GM08714 (cell line): ENCODE data around the gene CENPB.

Experiments used
- H3K4me3 ChIP-seq: fragments of 200-500 bp; sonication (Bioruptor generic); 2 replicates; pipeline ENCODE4 v1.5.1; 2014; ENCODE audit warnings: mild to moderate bottlenecking, low read length, inconsistent platforms
- ZNF274 ChIP-seq: IDR thresholded peaks from 2 replicates; pipeline ENCODE4 v1.6.1; 2012; ENCODE audit warnings: mild to moderate bottlenecking, low read depth, low read length

CENPB gene

GRCh38 chr20:3759884-3760283 lies 26.7 kb downstream of the CENPB start:
- no peak for TF ChIP-seq ZNF274
- no peak overlapping the region for H3K4me3 ChIP-seq

DNA sequence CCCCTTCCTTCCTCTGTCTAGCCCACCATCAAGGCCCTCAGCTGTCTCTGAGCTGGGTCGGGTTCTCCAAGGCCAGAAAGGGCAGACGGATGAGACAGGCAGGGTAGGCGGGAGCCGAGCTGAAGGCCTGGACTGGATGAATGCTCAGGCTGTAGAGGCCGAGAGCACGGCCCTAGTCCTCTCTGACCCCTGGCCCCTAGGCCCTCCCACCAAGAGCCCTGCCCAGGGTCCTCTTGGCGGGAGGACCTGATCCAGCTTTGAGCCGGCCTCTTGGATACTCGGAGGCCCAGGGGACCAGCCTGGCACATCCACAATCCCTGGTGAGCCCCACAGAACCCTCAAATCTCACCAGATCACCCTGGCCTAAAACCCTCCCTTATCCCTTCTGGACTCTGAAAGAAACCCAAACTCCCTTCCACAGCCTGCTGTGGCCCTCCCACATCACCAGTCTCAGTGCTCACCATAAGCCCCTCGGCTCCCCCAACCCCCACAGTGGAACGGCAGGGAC lies 27.2 kb downstream of the CENPB start:
- H3K4me3 ChIP-seq: no peak overlapping the region
- TF ChIP-seq ZNF274: no peak

GRCh38 chr20:3758566-3758965 lies 28.0 kb downstream of the CENPB start:
- no peak overlapping the region for H3K4me3 ChIP-seq
- no peak for TF ChIP-seq ZNF274

DNA sequence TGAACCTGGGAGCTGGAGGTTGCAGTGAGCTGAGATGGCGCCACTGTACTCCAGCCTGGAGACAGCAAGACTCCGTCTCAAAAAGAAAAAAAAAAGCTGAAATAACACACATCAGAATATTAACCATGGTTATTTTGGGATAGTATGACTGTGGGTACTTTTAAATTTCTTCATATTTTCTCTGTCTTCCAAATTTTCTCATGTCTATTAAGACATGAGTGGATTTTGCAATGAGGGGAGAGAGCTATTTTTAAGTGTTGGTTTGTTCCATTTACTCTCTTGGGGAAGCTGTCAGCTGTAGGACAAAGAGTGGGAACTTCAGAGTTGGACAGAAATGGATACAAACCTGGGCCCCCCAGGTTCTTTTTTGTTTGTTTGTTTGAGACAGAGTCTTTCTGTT lies 29.3 kb downstream of the CENPB start:
- TF ChIP-seq ZNF274: no peak
- H3K4me3 ChIP-seq: no peak overlapping the region

GRCh38 chr20:3755814-3756480 lies 30.6 kb downstream of the CENPB start:
- no peak overlapping the region for H3K4me3 ChIP-seq
- TF ChIP-seq ZNF274: no peak

DNA sequence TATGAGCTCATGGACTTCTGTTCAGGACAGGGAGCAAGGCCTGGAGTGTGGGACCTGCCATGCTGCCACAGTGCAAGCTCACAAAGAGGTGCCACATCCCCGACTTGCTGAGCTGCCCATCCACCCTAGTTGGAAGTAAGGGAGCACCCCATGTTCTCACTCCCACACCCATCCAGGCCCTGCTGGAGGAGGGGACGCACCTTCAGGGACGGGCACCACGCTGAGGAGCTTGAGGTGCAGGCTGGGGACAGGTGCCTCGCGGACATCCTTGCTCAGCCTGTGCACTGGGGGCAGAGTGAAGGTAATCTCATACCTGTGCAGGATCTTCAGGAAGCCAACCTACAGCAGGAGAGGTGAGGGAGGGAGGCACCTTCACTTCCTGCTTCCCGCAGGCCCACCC lies 31.3 kb downstream of the CENPB start:
- no peak for TF ChIP-seq ZNF274

GRCh38 chr20:3754276-3754630 lies 32.3 kb downstream of the CENPB start:
- no peak overlapping the region for H3K4me3 ChIP-seq
- TF ChIP-seq ZNF274: no peak

More for the DNA sequence above, 31.3 kb downstream of the CENPB start:
- no peak overlapping the region for H3K4me3 ChIP-seq

DNA sequence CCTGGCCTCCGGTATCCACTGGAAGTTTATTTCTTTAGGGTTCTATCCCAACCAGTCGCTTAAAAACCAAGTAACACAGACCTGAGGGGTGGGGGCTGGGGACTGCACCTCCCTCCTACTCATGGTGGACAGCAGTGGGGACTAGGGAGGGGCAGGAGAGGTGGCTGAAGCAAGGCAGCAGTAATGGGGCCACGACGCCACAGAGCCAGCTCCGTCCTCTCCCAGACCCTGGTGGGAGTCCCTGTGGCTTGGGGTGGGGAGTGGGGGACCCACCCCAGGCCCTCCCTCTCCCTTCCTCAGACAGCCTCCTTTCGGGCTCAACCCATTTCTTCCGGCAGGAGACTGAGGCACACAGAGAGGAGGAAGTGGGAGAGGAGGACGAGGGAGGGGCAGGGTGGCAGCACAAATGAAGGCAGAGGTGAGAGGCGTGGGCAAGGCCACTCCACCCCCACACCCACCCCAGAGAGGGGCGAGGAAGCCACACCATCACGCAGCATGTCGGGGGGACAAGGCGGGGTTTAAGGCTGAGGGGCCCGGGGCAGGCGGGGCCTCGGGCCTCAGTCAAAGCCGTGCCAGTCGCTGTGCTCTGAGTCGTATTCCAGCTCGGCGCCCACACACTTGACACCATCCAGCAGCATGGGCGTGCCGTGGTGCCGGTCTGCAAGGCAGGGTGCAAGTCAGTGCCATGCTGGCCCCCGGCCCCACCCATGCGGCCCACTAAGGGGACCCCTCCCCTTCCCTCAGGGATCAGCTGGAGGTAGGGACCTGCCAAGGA lies 32.9 kb downstream of the CENPB start:
- no peak overlapping the region for H3K4me3 ChIP-seq
- TF ChIP-seq ZNF274: no peak

DNA sequence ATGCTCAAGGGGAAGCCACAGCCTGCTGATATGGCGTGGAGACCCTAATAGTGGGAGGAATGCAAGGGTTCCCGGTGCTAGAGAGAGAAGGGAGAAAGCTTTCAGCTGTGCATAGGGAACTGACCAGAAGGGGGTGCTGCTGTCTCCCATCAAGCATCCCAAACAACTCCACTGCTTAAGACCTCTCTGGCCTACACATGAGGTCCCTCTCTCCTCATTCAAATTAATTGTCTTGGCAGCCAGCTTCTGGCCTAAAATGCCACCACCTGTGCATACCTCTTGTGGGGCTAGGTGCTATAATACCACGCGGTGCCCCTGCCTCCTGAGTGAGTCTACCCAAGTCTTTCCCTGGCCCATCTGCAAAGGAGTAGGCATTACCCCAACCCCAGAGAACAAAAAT lies 33.4 kb downstream of the CENPB start:
- no peak overlapping the region for H3K4me3 ChIP-seq
- no peak for TF ChIP-seq ZNF274

DNA sequence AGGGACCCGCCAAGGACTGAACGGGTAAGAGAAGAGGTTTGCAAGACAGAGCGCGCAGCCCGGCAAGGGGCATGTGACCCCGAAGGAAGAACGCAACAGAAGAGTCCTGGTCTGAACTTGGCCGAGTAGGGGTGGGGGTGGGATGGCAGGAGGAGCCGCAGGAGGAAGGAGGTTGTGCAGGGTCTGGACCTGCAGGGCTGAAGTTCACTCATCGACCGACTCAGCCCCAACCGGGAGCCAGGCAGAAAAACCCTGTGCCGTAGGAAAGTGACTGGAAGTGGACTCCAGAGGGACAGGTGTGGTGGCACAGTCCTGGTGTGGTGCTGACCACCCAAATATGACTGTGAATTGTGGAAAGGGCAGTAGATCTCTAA lies 34.2 kb downstream of the CENPB start:
- no peak for TF ChIP-seq ZNF274
- no peak overlapping the region for H3K4me3 ChIP-seq

DNA sequence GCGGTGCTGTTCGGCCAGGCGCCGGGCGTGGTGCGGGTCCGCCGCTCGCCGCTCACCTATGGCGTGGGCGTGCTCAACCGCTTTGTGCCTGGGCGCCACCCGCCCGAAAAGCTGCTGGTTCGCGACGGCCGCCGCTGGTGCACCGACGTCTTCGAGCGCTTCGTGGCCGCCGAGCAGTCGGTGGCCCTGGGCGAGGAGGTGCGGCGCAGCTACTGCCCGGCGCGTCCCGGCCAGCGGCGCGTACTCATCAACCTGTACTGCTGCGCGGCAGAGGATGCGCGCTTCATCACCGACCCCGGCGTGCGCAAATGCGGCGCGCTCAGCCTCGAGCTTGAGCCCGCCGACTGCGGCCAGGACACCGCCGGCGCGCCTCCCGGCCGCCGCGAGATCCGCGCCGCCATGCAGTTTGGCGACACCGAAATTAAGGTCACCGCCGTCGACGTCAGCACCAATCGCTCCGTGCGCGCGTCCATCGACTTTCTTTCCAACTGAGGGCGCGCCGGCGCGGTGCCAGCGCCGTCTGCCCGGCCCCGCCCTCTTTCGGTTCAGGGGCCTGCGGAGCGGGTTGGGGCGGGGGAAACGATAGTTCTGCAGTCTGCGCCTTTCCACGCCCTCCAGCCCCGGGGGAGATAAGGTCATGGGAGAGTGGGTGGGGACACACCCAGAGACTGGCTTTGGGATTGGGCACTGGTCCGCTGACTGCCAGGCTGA lies 34.7 kb downstream of the CENPB start:
- TF ChIP-seq ZNF274: no peak
- H3K4me3 ChIP-seq: no peak overlapping the region; the same call in 1 of the 2 replicates

DNA sequence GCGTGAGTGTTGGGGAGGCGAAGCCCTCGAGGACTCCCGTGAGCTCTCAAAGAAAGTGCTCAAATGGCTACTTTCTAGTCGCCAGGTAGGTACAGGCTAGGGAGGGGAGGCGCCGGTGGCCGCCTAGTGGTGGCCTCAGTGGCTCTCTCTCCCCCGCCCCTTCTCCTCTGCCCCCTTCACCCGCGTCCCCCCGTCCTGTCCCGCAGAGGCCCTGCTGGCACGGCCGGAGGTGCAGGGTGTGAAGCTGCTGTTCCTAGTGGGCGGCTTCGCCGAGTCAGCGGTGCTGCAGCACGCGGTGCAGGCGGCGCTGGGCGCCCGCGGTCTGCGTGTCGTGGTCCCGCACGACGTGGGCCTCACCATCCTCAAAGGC lies 35.2 kb downstream of the CENPB start:
- no peak for TF ChIP-seq ZNF274
- H3K4me3 ChIP-seq: no peak overlapping the region

DNA sequence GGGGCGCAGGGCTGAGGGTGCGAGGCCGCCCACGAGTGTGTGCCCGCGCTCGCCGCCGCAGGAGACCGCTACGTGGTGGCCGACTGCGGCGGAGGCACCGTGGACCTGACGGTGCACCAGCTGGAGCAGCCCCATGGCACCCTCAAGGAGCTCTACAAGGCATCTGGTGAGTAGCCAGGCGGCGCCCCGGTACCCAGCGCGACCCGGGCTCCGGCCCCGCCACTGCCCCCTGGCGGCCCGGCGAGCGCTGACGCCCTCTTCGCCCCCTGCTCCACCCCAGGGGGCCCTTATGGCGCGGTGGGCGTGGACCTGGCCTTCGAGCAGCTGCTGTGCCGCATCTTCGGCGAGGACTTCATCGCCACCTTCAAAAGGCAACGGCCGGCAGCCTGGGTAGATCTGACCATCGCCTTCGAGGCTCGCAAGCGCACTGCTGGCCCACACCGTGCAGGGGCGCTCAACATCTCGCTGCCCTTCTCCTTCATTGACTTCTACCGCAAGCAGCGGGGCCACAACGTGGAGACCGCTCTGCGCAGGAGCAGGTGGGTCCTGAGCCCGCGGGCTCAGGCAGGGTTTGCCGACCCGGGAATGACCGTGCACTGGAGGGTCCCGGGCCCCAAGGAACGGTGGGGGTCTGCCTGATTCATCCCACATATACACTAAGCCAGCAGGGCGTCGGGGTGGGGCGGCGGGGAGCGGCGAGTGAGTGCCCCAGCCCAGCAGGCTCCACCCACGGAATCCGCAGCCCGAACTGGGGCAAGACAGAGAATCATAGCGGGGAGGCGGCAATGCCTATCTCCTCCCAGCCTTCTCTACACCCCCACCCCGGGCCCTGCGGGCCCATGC lies 36.6 kb downstream of the CENPB start:
- TF ChIP-seq ZNF274: no peak
- H3K4me3 ChIP-seq: no peak overlapping the region

DNA sequence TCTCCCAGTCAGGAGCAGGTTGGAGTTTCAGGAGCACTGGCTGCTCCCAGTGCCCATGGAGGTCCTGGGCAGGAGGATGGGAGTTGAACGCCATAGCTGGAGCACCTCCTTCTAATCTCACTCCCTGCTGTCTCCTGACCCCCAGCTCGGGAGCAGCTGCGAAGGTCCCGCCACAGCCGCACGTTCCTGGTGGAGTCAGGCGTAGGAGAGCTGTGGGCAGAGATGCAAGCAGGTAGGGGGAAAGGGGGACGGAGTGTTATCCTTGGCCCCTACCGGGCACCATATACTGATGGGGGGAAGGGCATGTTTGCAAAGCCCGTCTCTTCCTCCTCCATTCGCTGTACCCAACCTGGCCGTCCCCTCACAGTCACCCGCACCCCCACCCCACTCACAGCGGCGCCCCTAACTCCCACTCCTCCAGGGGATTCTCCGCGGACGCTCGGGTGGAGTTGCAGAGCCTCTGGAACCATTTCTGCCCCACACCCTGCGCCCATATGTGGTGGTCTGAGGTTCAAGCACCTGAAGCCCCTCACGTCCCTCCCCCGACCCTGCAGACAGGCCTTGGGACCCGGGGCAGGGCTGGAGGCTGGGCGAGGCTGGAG lies 37.4 kb downstream of the CENPB start:
- H3K4me3 ChIP-seq: no peak overlapping the region
- no peak for TF ChIP-seq ZNF274
